SU-DHL-6 (cell line): Measurements from ENCODE around the gene VWC2L.

Experiments used
- H2AFZ ChIP-seq: fragments of 200-600 bp; sonication (generic); 2 replicates; pipeline ENCODE4 v1.6.1; 2014; ENCODE audit warnings: low read depth, mild to moderate bottlenecking, moderate library complexity, mixed read lengths, antibody characterized with exemption, low read length; ENCODE audit not compliant: severe bottlenecking
- H3F3A ChIP-seq: fragments of 200-600 bp; shearing (Covaris generic); 2 replicates; pipeline ENCODE4 v1.6.0; 2016; ENCODE audit warnings: antibody characterized with exemption, mild to moderate bottlenecking; ENCODE audit not compliant: insufficient read depth
- H3K27ac ChIP-seq: fragments of 200-600 bp; sonication (generic); 2 replicates; pipeline ENCODE4 v1.5.1; 2016; ENCODE audit warnings: low read depth, mild to moderate bottlenecking, low read length, moderate library complexity, mixed read lengths
- H3K27me3 ChIP-seq: fragments of 200-600 bp; sonication (generic), shearing (Covaris generic); 2 replicates; pipeline ENCODE4 v1.6.0; 2014; ENCODE audit warnings: mild to moderate bottlenecking, low read length
- H3K36me3 ChIP-seq: fragments of 200-600 bp; sonication (generic); 2 replicates; pipeline ENCODE4 v1.6.1; 2014; ENCODE audit warnings: mild to moderate bottlenecking, low read length, mixed read lengths
- H3K4me2 ChIP-seq: fragments of 300-600, 200-600 bp; shearing (Covaris generic), sonication (generic); 2 replicates; pipeline ENCODE4 v1.6.0; 2014; ENCODE audit warnings: low read length, low read depth, mild to moderate bottlenecking; ENCODE audit not compliant: poor library complexity, severe bottlenecking
- H3K4me3 ChIP-seq: fragments of 200-600 bp; sonication (generic); 2 replicates; pipeline ENCODE4 v1.5.1; 2014; ENCODE audit warnings: antibody characterized with exemption, low read length, mild to moderate bottlenecking, mixed read lengths; ENCODE audit not compliant: insufficient read depth, poor library complexity, severe bottlenecking
- H3K79me2 ChIP-seq: fragments of 200-600 bp; sonication (generic); 2 replicates; pipeline ENCODE4 v1.6.1; 2014; ENCODE audit warnings: mild to moderate bottlenecking, low read length, moderate library complexity; ENCODE audit not compliant: insufficient read depth
- H3K9ac ChIP-seq: fragments of 200-600 bp; sonication (generic); 2 replicates; pipeline ENCODE4 v1.7.0; 2014; ENCODE audit warnings: mild to moderate bottlenecking, low read length
- H3K9me2 ChIP-seq: fragments of 200-600 bp; sonication (generic); replicated peaks from 2 replicates; pipeline ENCODE4 v1.6.1; 2014; ENCODE audit warnings: low read length; ENCODE audit not compliant: insufficient read depth
- H3K9me3 ChIP-seq: fragments of 200-600 bp; sonication (generic); 2 replicates; pipeline ENCODE4 v1.6.1; 2014; ENCODE audit warnings: low read length, mixed read lengths; ENCODE audit not compliant: insufficient read depth
- H4K20me1 ChIP-seq: fragments of 200-600 bp; sonication (generic); 2 replicates; pipeline ENCODE4 v1.6.1; 2014; ENCODE audit warnings: low read depth, mild to moderate bottlenecking, antibody characterized with exemption, low read length, moderate library complexity, mixed read lengths
- CTCF ChIP-seq: fragments of 200-600 bp; sonication (generic); IDR thresholded peaks from one replicate; pipeline ENCODE4 v1.5.1; 2017; ENCODE audit warnings: antibody characterized with exemption, mild to moderate bottlenecking, low read length, moderate library complexity; ENCODE audit not compliant: insufficient read depth, poor library complexity, severe bottlenecking
- EZH2phosphoT487 ChIP-seq: fragments of 200-600 bp; sonication (generic), shearing (Covaris generic); conservative IDR thresholded peaks from 2 replicates; pipeline ENCODE4 v1.6.1; 2018; ENCODE audit warnings: mild to moderate bottlenecking, antibody characterized with exemption, low read length, moderate library complexity, mixed read lengths

Gene VWC2L

GRCh38 chr2:214529021-214529420 lies 118.2 kb downstream of the VWC2L start:
- no peaks in the 10 kb centered on the region for H3K27me3 ChIP-seq
- no peak for TF ChIP-seq EZH2phosphoT487
- TF ChIP-seq CTCF = no peak
- no peak overlapping the region for H3K4me2 ChIP-seq
- no peaks in the 10 kb centered on the region for H3K9me2 ChIP-seq
- H3K4me3 ChIP-seq = no peak overlapping the region
- H2AFZ ChIP-seq = no peak overlapping the region
- no peaks in the 10 kb centered on the region for H3K79me2 ChIP-seq
- H3K9me3 ChIP-seq = no peaks in the 10 kb centered on the region
- no peaks in the 10 kb centered on the region for H4K20me1 ChIP-seq
- H3K27ac ChIP-seq = no peak overlapping the region
- H3K36me3 ChIP-seq = no peaks in the 10 kb centered on the region
- no peak overlapping the region for H3K9ac ChIP-seq
- H3F3A ChIP-seq = no peaks in the 10 kb centered on the region

- Histone ChIP-seq H3K9ac (no peak overlapping the region), H3K36me3 (no peaks in the 10 kb centered on the region), H3F3A (no peaks in the 10 kb centered on the region), H4K20me1 (no peaks in the 10 kb centered on the region), H3K9me3 (no peaks in the 10 kb centered on the region), H3K79me2 (no peaks in the 10 kb centered on the region), H2AFZ (no peak overlapping the region), H3K27me3 (no peaks in the 10 kb centered on the region), H3K4me2 (no peak overlapping the region), H3K4me3 (no peak overlapping the region), H3K9me2 (no peaks in the 10 kb centered on the region), H3K27ac (no peak overlapping the region)
- no peak for TF ChIP-seq CTCF
- no peak for TF ChIP-seq EZH2phosphoT487
Measured at GRCh38 chr2:214529514-214529913, 118.7 kb downstream of the VWC2L start.

GRCh38 chr2:214533541-214533940 lies 122.7 kb downstream of the VWC2L start:
- Histone ChIP-seq H3K9ac (no peak overlapping the region), H3F3A (no peaks in the 10 kb centered on the region), H2AFZ (no peak overlapping the region), H3K4me2 (no peak overlapping the region), H3K27ac (no peak overlapping the region), H3K9me2 (no peaks in the 10 kb centered on the region), H3K36me3 (no peaks in the 10 kb centered on the region), H3K79me2 (no peaks in the 10 kb centered on the region), H3K4me3 (no peak overlapping the region), H4K20me1 (no peaks in the 10 kb centered on the region), H3K27me3 (no peaks in the 10 kb centered on the region), H3K9me3 (no peaks in the 10 kb centered on the region)
- no peak for TF ChIP-seq EZH2phosphoT487
- no peak for TF ChIP-seq CTCF

GRCh38 chr2:214536625-214537024 lies 125.8 kb downstream of the VWC2L start:
- H4K20me1 ChIP-seq = no peaks in the 10 kb centered on the region
- no peaks in the 10 kb centered on the region for H3K9me2 ChIP-seq
- no peak overlapping the region for H3K27ac ChIP-seq
- H3F3A ChIP-seq = no peaks in the 10 kb centered on the region
- H3K4me2 ChIP-seq = no peak overlapping the region
- H3K27me3 ChIP-seq = no peaks in the 10 kb centered on the region
- H2AFZ ChIP-seq = no peak overlapping the region
- no peaks in the 10 kb centered on the region for H3K9me3 ChIP-seq
- H3K4me3 ChIP-seq = no peak overlapping the region
- H3K9ac ChIP-seq = no peak overlapping the region
- no peak for TF ChIP-seq EZH2phosphoT487
- no peak for TF ChIP-seq CTCF
- H3K36me3 ChIP-seq = no peaks in the 10 kb centered on the region
- H3K79me2 ChIP-seq = no peaks in the 10 kb centered on the region
